Stimulated activated CD8-positive, alpha-beta memory T cell treated with anti-CD3 and anti-CD28 coated beads, Interleukin-2, amount 100 ng/mL, for 48 hours (primary cell): ENCODE results near the gene GDPD4.

Experiments
- DNase-seq, 2 donors: peaks; one replicate each; pipeline ENCODE4 v3.0.0-alpha.2; 2020; ENCODE audit warnings: low read depth in 2 of 2

The GDPD4 gene

GRCh38 chr11:77206264-77207018, 95.0 kb downstream of the GDPD4 start:
- DNase-seq: no peak

DNA sequence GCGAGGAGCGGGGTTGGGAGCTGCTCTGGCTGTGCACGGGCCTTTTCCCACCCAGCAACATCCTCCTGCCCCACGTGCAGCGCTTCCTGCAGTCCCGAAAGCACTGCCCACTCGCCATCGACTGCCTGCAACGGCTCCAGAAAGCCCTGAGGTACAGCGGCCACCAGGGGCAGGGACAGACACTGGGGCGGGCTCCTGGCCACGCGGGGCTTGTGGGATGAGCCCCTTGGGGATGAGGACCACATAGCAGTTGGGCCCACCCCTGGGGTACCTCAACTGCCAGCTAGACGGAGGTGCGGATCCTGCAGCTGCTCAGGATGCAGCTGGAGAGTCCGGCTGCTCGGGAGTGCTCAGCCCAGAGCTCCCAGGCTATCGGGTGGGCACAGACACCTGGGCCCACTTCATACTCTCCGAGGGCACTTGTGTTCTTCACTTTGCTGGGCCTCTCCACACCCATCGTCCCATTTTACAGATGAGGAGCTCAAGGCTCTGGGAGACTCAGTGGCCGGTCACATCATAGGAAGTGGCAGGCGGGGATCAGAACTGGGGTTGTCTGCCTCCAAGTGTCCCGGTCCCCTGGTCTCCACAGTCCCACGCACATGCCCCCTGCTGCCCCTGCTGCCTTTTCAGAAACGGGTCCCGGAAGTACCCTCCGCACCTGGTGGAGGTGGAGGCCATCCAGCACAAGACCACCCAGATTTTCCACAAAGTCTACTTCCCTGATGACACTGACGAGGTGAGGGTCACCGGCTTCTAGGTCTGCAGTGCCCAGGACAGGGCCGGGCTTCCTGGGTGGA, 95.8 kb downstream of the GDPD4 start:
- DNase-seq: no peak

GRCh38 chr11:77204754-77205466, 96.6 kb downstream of the GDPD4 start:
- no peak for DNase-seq

GRCh38 chr11:77203901-77204753, 97.4 kb downstream of the GDPD4 start:
- no peak for DNase-seq

- no peak for DNase-seq
These were observed 98.3 kb downstream of the GDPD4 start for GRCh38 chr11:77202941-77203900.

GRCh38 chr11:77201991-77202841, 99.3 kb downstream of the GDPD4 start:
- no peak for DNase-seq

GRCh38 chr11:77201370-77201769, 100.1 kb downstream of the GDPD4 start:
- DNase-seq: no peak

GRCh38 chr11:77200351-77201268, 100.9 kb downstream of the GDPD4 start:
- DNase-seq: no peak

DNA sequence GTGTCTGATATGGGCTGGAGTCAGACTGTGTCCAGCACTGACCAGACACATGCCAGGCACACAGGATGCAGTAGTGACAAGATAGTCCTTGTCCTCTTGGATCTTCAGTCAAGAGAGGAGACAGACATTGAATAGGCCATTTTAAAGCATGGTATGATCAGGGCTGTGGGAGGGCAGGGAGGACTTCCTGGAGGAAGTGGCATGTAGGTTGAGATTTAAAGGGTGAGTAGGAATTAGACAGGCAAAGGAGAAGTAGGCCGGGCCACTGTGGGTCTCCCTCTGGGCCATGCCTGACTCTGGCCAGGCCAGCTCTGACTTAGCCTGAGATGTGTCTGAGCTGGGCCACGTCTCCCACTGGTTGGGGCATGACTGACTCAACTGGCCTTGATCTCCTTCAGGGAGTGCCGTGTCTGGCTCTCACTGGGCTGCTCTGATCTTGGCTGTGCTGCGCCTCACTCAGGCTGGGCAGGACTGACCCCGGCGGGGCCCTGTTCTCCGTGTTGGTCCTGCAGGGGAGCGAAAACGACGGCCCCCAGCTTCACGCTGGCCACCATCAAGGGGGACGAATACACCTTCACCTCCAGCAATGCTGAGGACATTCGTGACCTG, 102.2 kb downstream of the GDPD4 start:
- DNase-seq: no peak

DNA sequence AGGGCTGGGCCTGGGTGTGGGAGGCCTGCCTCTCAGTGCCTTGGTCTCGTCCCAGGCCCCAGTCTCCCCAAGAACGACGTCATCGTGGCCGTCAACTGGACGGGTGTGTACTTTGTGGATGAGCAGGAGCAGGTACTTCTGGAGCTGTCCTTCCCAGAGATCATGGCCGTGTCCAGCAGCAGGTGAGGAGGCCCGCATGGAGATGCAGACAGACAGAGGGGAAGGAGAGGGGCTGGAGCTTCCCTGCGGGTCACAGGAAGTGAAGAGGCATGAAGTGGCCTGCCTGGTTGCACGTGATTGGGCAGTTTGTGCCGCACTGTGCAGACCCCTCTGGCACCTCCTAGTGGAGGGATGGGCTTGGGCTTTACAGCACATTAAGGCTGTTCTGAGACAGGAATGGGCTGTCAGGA, 103.0 kb downstream of the GDPD4 start:
- peak; percentile 19 to 40 for DNase-seq

DNA sequence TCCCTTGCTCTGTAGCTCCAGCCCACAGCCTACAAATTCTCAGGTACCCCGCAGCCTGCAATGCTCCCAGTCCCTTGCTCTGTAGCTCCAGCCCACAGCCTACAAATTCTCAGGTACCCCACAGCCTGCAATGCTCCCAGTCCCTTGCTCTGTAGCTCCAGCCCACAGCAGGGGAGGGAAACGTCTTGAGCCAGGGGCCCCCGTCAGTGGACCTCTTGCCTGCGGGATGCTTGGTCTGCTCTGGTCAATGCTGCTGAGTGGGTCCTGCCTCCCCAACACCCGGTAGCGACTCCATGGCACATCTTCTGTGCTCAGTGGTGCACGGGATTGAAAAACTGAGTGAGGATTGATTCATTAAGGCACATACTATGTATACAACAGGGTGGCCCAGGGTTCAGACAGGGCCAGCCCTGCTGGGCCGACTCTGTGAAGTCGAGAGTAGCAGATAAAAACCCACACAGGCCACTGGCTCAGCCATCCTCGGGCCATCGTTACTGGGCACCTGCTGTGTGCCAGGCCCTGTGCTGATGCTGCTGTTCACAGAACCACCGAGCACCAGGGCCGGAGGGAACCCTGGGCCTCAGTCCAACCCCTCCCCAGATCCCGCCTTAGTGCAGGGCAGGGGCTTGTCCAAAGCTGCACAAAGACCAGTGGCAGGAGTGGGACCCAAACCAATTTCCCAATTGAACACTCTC, 103.7 kb downstream of the GDPD4 start:
- no peak for DNase-seq

DNA sequence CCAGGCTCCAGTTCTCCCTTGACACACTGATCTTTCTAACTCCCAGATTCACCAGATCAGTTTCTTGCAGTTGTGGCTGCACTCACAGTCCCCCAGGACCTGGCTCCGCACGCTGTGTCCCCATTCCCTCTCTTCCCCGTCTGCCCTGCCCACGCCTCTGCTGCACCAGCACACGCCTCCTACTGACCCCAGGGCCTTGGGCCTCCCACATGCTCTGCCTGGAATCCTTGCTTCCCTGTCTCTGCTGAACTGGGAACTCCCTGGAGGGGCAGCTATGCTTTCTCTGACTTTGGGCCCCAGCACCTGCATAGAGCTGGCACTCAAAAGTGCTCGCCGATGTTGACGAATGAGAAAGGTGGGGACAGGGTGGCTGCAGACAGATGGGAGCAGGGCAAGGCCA, 104.5 kb downstream of the GDPD4 start:
- DNase-seq: no peak

DNA sequence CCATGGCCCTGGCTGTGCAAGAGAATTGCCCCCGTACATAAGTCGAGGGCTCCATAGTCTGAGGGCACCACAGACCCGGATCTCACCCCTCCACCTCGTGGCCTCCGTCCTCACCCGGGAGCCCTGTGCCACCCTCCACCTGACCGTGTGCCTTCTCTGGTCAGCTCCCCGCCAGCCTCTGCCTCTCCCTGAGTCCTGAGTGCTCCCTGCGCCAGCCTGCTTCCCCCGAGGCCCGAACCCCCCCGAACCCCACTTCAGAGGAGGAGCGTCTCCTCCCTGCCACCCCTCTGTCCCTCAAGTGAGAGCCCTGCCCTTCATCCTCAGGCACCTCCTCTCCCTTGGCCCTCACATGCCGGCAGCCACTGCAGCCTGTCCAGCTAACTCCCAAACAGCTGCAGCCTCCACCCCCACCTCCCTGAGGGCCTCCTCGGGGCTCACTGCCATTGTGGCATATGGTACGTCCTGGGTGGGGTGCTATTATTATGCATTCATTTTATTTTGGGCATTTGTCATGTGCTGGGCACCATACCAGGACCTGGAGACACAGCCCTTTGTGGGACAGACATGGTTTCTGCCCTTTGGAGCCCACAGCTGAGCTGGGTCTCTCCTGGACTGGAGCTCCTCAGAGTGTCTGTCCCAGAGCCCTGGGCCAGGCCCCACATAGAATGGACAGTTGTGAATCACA, 106.3 kb downstream of the GDPD4 start:
- no peak for DNase-seq

DNA sequence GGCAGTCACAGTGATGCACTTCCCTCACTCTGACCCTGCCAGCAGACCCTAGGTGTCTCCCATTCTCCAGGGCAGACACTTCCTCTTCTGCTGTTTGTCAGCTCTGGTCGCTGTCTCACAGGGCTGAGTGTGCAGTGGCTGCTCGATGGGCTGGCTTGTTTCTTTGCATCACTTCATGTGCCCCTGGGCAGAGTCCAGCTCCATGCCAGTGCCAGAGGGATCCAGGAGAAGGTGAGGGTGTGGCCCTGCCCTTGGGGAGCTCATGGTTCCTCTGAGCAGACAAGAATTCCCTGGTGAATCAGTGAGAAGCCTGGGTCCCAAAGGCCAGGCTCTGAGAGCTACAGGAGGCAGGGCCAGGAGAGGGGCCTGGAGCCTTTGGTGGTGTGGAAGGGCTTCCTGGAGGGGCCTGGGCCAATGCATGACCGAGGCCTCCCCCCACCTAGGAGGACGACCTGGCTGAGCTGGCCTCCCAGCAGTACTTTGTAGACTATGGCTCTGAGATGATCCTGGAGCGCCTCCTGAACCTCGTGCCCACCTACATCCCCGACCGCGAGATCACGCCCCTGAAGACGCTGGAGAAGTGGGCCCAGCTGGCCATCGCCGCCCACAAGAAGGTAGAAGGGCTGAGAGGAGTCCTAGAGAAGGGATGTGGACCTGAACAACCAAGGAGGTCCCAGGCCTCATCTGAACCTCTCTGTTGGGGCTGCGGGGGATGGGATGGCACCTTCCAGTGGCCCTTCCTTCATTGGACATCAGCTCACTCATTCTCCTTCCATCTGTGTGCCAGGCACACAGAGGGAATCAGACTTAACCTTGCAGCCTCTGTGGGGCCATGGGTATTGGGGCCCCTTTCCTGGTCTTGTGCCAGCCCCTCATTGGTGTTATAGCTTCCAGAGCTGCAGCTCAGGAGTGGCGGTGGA, 107.3 kb downstream of the GDPD4 start:
- no peak for DNase-seq

- DNase-seq: no peak
These were observed 108.3 kb downstream of the GDPD4 start for GRCh38 chr11:77193167-77193566.
